ENCODE results near the gene BTBD8.

BTBD8 gene

DNA sequence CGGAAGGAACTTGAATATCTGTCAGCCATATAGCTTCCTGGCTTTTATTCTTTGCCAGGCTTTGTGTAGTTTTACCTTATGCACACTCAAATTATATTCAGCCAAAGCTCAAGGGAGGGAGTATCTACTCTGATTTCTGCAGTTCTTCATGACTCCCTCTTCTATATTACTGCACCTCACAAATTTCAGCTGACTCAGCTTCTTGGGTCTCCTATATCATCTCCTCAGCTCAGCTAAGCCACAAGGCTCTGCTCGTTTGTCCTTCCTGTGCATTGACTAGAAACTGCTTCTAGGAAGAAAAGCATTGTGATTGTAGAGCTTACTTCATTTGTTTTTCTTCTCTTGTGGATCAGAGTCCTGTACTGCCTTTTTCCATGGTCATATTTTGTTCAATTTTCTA lies 37.4 kb downstream of the BTBD8 start:
- no peak for DNase-seq (ENCODE audit: low spot score)
- H3K4me3 ChIP-seq, result no peak overlapping the region
- TF ChIP-seq, protein P1, sequence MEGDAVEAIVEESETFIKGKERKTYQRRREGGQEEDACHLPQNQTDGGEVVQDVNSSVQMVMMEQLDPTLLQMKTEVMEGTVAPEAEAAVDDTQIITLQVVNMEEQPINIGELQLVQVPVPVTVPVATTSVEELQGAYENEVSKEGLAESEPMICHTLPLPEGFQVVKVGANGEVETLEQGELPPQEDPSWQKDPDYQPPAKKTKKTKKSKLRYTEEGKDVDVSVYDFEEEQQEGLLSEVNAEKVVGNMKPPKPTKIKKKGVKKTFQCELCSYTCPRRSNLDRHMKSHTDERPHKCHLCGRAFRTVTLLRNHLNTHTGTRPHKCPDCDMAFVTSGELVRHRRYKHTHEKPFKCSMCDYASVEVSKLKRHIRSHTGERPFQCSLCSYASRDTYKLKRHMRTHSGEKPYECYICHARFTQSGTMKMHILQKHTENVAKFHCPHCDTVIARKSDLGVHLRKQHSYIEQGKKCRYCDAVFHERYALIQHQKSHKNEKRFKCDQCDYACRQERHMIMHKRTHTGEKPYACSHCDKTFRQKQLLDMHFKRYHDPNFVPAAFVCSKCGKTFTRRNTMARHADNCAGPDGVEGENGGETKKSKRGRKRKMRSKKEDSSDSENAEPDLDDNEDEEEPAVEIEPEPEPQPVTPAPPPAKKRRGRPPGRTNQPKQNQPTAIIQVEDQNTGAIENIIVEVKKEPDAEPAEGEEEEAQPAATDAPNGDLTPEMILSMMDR (IDR thresholded peaks at IDR 0.05), result no peak
- no peak overlapping the region for H3K27ac ChIP-seq

DNA sequence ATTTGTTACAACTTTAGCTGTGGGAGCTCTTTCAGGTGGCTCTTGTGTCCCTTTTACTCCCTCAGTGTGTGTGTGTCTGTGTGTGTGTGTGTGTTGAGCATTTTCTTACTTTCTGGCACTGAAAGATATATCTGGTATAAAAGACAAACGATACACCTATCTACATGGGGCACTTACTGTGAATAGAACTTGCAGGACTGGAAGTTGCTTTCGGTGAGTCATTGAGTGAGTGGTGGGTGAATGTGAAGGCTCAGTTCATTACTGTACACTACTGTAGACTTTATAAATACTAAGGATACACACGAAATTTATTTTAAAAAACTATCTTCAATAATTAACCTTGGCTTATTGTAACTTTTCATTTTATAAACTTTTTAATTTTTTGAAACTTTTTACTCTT lies 38.7 kb downstream of the BTBD8 start:
- Histone ChIP-seq H3K4me3 (no peak overlapping the region), H3K27ac (no peak overlapping the region)
- TF ChIP-seq, protein P1 (IDR thresholded peaks at IDR 0.05), result no peak
- DNase-seq (ENCODE audit: low spot score), result no peak

DNA sequence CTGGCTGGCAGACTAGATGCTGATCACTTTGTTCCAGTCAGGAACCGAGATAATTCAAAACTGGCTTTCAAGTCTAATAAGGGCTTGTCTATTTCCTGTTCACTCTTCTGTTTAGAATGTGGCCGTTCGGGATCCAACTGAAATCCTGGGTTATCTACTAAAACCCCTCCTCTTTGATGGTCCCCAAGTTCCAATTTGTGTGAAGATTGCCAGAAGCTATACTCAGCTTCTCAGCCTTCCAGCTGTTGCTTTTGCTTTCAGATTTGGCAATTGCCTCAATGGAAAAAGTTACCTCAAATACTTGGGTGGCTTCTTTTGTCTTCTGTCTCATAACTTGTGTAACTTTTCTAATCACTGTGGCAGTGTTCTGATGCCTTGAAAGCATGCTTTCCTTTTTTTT lies 43.7 kb downstream of the BTBD8 start:
- DNase-seq (ENCODE audit: low spot score), result no peak
- TF ChIP-seq, protein P1 (IDR thresholded peaks at IDR 0.05), result no peak
- H3K27ac ChIP-seq, result no peak overlapping the region
- no peak overlapping the region for H3K4me3 ChIP-seq

DNA sequence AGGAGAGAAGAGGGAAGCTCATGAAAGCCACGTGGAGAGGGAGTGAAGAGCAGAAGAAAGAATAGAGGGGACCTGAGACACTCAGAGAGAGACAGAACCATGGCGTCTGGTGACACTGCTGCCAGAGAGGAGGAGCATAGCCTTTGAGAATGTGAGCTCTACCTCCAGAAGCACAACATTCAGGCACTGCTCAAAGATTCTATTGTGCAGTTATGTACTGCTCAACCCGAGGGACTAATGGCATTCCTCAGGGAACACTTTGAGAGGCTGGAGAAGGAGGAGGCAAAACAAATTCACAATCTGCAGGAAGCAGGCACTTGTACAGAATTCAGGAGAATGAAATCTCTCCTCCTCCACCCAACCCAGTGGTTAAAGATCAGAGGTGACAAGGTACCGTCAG lies 45.1 kb downstream of the BTBD8 start:
- TF ChIP-seq, protein P1 (IDR thresholded peaks at IDR 0.05), result no peak

DNA sequence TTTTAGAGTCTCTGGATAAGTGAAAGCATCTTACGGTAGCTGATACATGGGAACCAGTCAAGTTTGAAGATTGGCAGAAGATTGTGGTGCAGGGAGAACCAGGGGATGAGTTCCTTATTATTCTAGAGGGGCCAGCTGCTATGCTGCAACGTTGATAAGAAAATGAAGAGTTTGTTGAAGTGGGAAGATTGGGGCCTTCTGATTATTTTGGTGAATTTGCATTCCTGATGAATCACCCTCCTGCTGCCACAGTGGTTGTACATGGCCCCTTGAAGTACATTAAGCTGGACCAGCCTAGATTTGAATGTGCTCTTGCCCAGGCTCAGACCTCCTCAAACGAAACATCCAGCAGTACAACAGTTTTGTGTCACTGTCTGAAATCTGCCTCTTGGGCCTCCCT lies 45.9 kb downstream of the BTBD8 start:
- no peak for DNase-seq (ENCODE audit: low spot score)
- Histone ChIP-seq H3K27ac (no peak overlapping the region), H3K4me3 (no peak overlapping the region)
- TF ChIP-seq, protein P1 (IDR thresholded peaks at IDR 0.05), result no peak

More for the DNA sequence above, 45.1 kb downstream of the BTBD8 start:
- DNase-seq (ENCODE audit: low spot score), result no peak
- Histone ChIP-seq H3K27ac (no peak overlapping the region), H3K4me3 (no peak overlapping the region)

DNA sequence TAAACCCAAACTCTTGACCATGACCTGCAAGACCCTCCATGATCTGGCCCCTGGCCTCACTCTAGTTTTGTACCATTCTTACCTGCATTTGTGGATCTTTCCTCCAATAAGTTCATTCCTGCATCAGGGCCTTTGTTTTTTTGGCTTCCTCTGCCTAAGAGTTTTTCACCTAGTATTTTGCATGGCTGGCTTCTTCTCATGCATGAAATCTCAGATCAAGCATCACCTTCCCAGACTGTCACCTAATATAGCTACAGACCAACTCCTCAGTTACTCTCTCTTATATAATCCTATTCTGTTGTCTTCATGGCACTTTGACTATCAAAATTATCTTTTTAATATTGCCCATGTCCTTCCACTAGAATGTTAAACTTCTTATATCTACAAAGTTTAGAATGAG lies 54.2 kb downstream of the BTBD8 start:
- TF ChIP-seq, protein P1 (IDR thresholded peaks at IDR 0.05), result no peak
- no peak overlapping the region for H3K4me3 ChIP-seq
- no peak for DNase-seq (ENCODE audit: low spot score)
- no peak overlapping the region for H3K27ac ChIP-seq

DNA sequence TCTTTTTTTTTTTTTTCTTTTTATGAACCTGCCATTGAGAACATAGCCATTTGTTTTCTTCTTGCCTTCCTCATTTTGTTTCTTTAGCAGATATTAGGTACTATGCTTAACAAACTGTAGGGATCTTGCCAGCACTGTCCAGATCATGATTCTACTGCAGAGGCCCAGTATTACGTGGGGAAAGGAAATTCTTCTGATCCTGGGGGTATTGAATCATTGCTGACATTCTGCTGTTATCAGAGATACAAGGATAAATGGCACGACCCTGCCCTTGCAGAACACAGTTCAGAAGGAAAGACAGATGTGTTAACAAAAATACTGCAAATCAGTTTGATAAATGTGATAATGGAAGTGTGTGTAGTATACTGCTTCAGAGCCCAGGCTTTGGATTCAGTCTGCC lies 56.2 kb downstream of the BTBD8 start:
- Histone ChIP-seq H3K4me3 (no peak overlapping the region), H3K27ac (no peak overlapping the region)
- DNase-seq (ENCODE audit: low spot score), result no peak
- TF ChIP-seq, protein P1 (IDR thresholded peaks at IDR 0.05), result no peak

Data from coronary artery (tissue), 2 donors.